IMR-90 (cell line): ENCODE results near the gene SH2D1B.

ENCODE experiments used
- BHLHE40 ChIP-seq: fragments of 150-350 bp; IDR thresholded peaks from 2 replicates; pipeline ENCODE4 v1.6.1; 2016; ENCODE audit warnings: mild to moderate bottlenecking, low read depth, low read length
- CEBPB ChIP-seq: IDR thresholded peaks from 2 replicates; pipeline ENCODE4 v1.6.1; 2012; ENCODE audit warnings: low read depth, low read length, improper control_type of control experiment
- MAZ ChIP-seq: IDR thresholded peaks from 2 replicates; pipeline ENCODE4 v1.6.1; 2012; ENCODE audit warnings: low read depth, mild to moderate bottlenecking, low read length, improper control_type of control experiment, moderate library complexity, borderline replicate concordance
- MXI1 ChIP-seq: IDR thresholded peaks from 2 replicates; pipeline ENCODE4 v1.6.1; 2012; ENCODE audit warnings: low read depth, mild to moderate bottlenecking, low read length, moderate library complexity, borderline replicate concordance
- POLR2A ChIP-seq: IDR thresholded peaks from 2 replicates; pipeline ENCODE4 v1.6.1; 2012; ENCODE audit warnings: mild to moderate bottlenecking, low read depth, low read length
- RAD21 ChIP-seq: IDR thresholded peaks from 2 replicates; pipeline ENCODE4 v1.6.1; 2012; ENCODE audit warnings: low read length, improper control_type of control experiment
- RCOR1 ChIP-seq: IDR thresholded peaks from 2 replicates; pipeline ENCODE4 v1.6.1; 2012; ENCODE audit warnings: mild to moderate bottlenecking, low read length, improper control_type of control experiment; ENCODE audit not compliant: insufficient replicate concordance
- USF2 ChIP-seq: fragments of 150-350 bp; IDR thresholded peaks from 2 replicates; pipeline ENCODE4 v1.6.1; 2017; ENCODE audit warnings: mild to moderate bottlenecking, antibody characterized with exemption, low read length, low read depth
- TF ChIP-seq, protein P1 (sequence below): conservative IDR thresholded peaks from 2 replicates; pipeline ENCODE4 v1.5.1; 2012; ENCODE audit warnings: mild to moderate bottlenecking, low read depth, low read length, improper control_type of control experiment
- TF ChIP-seq, protein P2 (sequence below): fragments of 150-350 bp; IDR thresholded peaks from 2 replicates; pipeline ENCODE4 v1.6.1; 2016; ENCODE audit warnings: low read depth, mild to moderate bottlenecking, low read length, moderate library complexity, borderline replicate concordance

DNA sequence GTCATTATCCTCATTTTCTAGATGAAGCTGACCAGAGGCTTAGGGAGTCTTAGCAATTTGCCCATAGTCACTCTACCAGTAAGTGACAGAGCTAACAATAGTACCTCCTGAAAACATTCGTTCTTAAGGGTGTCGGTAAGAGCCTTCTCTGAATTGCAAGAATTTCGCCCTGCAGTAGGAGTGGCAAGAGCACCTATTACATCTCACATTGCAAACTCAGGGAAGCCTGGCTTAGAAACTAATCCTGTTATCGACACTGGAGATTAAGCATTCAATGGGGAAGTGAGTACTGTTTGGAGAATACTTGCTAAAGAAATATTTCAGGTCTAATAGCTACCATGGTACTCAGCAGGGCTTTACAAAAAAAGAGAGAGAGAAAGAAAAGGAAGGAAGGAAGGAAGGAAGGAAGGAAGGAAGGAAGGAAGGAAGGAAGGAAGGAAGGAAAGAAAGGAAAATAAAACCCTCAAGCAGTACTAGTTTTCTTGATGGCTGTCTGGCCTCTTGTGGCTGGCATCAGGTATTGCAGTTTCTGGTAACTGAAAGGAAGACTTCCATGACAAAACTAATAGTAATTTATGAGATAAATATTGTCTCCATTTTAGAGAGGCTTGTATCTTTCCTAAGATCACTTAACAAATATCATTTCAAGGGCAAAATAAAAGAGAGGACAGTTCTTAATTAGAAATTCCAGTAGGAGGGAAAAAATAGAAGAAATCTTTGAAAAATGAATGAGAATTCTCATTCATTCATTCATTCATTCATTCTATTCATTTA is 20.0 kb downstream of the SH2D1B start:
- TF ChIP-seq, protein P1, sequence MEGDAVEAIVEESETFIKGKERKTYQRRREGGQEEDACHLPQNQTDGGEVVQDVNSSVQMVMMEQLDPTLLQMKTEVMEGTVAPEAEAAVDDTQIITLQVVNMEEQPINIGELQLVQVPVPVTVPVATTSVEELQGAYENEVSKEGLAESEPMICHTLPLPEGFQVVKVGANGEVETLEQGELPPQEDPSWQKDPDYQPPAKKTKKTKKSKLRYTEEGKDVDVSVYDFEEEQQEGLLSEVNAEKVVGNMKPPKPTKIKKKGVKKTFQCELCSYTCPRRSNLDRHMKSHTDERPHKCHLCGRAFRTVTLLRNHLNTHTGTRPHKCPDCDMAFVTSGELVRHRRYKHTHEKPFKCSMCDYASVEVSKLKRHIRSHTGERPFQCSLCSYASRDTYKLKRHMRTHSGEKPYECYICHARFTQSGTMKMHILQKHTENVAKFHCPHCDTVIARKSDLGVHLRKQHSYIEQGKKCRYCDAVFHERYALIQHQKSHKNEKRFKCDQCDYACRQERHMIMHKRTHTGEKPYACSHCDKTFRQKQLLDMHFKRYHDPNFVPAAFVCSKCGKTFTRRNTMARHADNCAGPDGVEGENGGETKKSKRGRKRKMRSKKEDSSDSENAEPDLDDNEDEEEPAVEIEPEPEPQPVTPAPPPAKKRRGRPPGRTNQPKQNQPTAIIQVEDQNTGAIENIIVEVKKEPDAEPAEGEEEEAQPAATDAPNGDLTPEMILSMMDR: peak; percentile 77
- TF ChIP-seq POLR2A: no peak
- TF ChIP-seq RAD21: peak; percentile 70
- TF ChIP-seq MXI1: no peak
- no peak for TF ChIP-seq CEBPB
- no peak for TF ChIP-seq BHLHE40
- TF ChIP-seq MAZ: no peak
- TF ChIP-seq, protein P2, sequence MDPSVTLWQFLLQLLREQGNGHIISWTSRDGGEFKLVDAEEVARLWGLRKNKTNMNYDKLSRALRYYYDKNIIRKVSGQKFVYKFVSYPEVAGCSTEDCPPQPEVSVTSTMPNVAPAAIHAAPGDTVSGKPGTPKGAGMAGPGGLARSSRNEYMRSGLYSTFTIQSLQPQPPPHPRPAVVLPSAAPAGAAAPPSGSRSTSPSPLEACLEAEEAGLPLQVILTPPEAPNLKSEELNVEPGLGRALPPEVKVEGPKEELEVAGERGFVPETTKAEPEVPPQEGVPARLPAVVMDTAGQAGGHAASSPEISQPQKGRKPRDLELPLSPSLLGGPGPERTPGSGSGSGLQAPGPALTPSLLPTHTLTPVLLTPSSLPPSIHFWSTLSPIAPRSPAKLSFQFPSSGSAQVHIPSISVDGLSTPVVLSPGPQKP: no peak
- no peak for TF ChIP-seq RCOR1
- no peak for TF ChIP-seq USF2
